KMS-11 (cell line): Measurements from ENCODE around the gene KRTAP2-3.

ENCODE experiments used
- H2AFZ ChIP-seq: fragments of 200-600 bp; sonication (generic); 2 replicates; pipeline ENCODE4 v1.6.1; 2016; ENCODE audit warnings: antibody characterized with exemption, mixed run types, low read depth
- H3K27ac ChIP-seq: fragments of 200-600 bp; sonication (generic); 2 replicates; pipeline ENCODE4 v1.6.1; 2016; ENCODE audit warnings: mild to moderate bottlenecking, mixed run types
- H3K27me3 ChIP-seq: fragments of 200-600 bp; sonication (generic); 2 replicates; pipeline ENCODE4 v1.6.1; 2017; ENCODE audit warnings: mild to moderate bottlenecking, low read depth, mixed run types, moderate library complexity; ENCODE audit not compliant: insufficient read depth
- H3K36me3 ChIP-seq: fragments of 200-600 bp; sonication (generic); 2 replicates; pipeline ENCODE4 v1.6.1; 2017; ENCODE audit warnings: mild to moderate bottlenecking, mixed run types; ENCODE audit not compliant: insufficient read depth
- H3K4me1 ChIP-seq: fragments of 200-600 bp; sonication (generic); 2 replicates; pipeline ENCODE4 v1.6.1; 2016; ENCODE audit warnings: mild to moderate bottlenecking, low read depth, mixed run types; ENCODE audit not compliant: poor library complexity, severe bottlenecking
- H3K4me2 ChIP-seq: fragments of 200-600 bp; sonication (generic); 2 replicates; pipeline ENCODE4 v1.7.0; 2016; ENCODE audit warnings: mild to moderate bottlenecking, mixed run types
- H3K4me3 ChIP-seq: fragments of 200-600 bp; sonication (generic); IDR thresholded peaks from 2 replicates; pipeline ENCODE4 v1.6.1; 2017; ENCODE audit warnings: low read depth, low read length, mixed read lengths; ENCODE audit not compliant: insufficient read depth
- H3K79me2 ChIP-seq: fragments of 200-600 bp; sonication (generic); 2 replicates; pipeline ENCODE4 v1.6.1; 2016; ENCODE audit warnings: low read depth, mixed run types; ENCODE audit not compliant: insufficient read depth
- H3K9ac ChIP-seq: fragments of 200-600 bp; sonication (generic); 2 replicates; pipeline ENCODE4 v1.6.1; 2016; ENCODE audit warnings: mild to moderate bottlenecking, mixed run types
- H4K20me1 ChIP-seq: fragments of 200-600 bp; sonication (generic); 2 replicates; pipeline ENCODE4 v1.6.1; 2016; ENCODE audit warnings: mild to moderate bottlenecking, mixed run types; ENCODE audit not compliant: insufficient read depth
- CTCF ChIP-seq: fragments of 200-600 bp; sonication (generic); conservative IDR thresholded peaks from 2 replicates; pipeline ENCODE4 v1.6.1; 2017; ENCODE audit warnings: low read depth, mild to moderate bottlenecking, antibody characterized with exemption, low read length, moderate library complexity, mixed read lengths

KRTAP2-3 gene

GRCh38 chr17:41082626-41083025 lies 22.7 kb upstream of the KRTAP2-3 start:
- Histone ChIP-seq H2AFZ (no peak overlapping the region), H3K4me2 (no peak overlapping the region), H3K27me3 (no peaks in the 10 kb centered on the region), H3K79me2 (no peaks in the 10 kb centered on the region), H3K4me3 (no peak overlapping the region), H4K20me1 (no peaks in the 10 kb centered on the region), H3K36me3 (no peaks in the 10 kb centered on the region), H3K4me1 (no peaks in the 10 kb centered on the region), H3K9ac (no peak overlapping the region), H3K27ac (no peak overlapping the region)
- no peak for TF ChIP-seq CTCF

- TF ChIP-seq CTCF, result no peak
- Histone ChIP-seq H4K20me1 (no peaks in the 10 kb centered on the region), H3K4me3 (no peak overlapping the region), H2AFZ (no peak overlapping the region), H3K36me3 (no peaks in the 10 kb centered on the region), H3K4me2 (no peak overlapping the region), H3K4me1 (no peaks in the 10 kb centered on the region), H3K27me3 (no peaks in the 10 kb centered on the region), H3K9ac (no peak overlapping the region), H3K27ac (no peak overlapping the region), H3K79me2 (no peaks in the 10 kb centered on the region)
Observed at GRCh38 chr17:41076788-41077187, 16.9 kb upstream of the KRTAP2-3 start.

- Histone ChIP-seq H3K9ac (no peak overlapping the region), H2AFZ (no peak overlapping the region), H3K4me1 (no peaks in the 10 kb centered on the region), H3K79me2 (no peaks in the 10 kb centered on the region), H3K27me3 (no peaks in the 10 kb centered on the region), H4K20me1 (no peaks in the 10 kb centered on the region), H3K27ac (no peak overlapping the region), H3K36me3 (no peaks in the 10 kb centered on the region), H3K4me2 (no peak overlapping the region), H3K4me3 (no peak overlapping the region)
- no peak for TF ChIP-seq CTCF
Observed at GRCh38 chr17:41073676-41074075, 13.8 kb upstream of the KRTAP2-3 start.

GRCh38 chr17:41071606-41072360 lies 11.9 kb upstream of the KRTAP2-3 start:
- Histone ChIP-seq H3K27ac (no peak overlapping the region), H3K27me3 (no peaks in the 10 kb centered on the region), H3K79me2 (no peaks in the 10 kb centered on the region), H2AFZ (no peak overlapping the region), H4K20me1 (no peaks in the 10 kb centered on the region), H3K9ac (no peak overlapping the region), H3K4me2 (no peak overlapping the region), H3K36me3 (no peaks in the 10 kb centered on the region), H3K4me3 (no peak overlapping the region), H3K4me1 (no peaks in the 10 kb centered on the region)
- no peak for TF ChIP-seq CTCF
